SU-DHL-6 (cell line): ENCODE data around the gene OR2AG2.

Experiments
- H2AFZ ChIP-seq: fragments of 200-600 bp; sonication (generic); 2 replicates; pipeline ENCODE4 v1.6.1; 2014; ENCODE audit warnings: low read depth, mild to moderate bottlenecking, moderate library complexity, mixed read lengths, antibody characterized with exemption, low read length; ENCODE audit not compliant: severe bottlenecking
- H3F3A ChIP-seq: fragments of 200-600 bp; shearing (Covaris generic); 2 replicates; pipeline ENCODE4 v1.6.0; 2016; ENCODE audit warnings: antibody characterized with exemption, mild to moderate bottlenecking; ENCODE audit not compliant: insufficient read depth
- H3K27ac ChIP-seq: fragments of 200-600 bp; sonication (generic); 2 replicates; pipeline ENCODE4 v1.5.1; 2016; ENCODE audit warnings: low read depth, mild to moderate bottlenecking, low read length, moderate library complexity, mixed read lengths
- H3K27me3 ChIP-seq: fragments of 200-600 bp; sonication (generic), shearing (Covaris generic); 2 replicates; pipeline ENCODE4 v1.6.0; 2014; ENCODE audit warnings: mild to moderate bottlenecking, low read length
- H3K36me3 ChIP-seq: fragments of 200-600 bp; sonication (generic); 2 replicates; pipeline ENCODE4 v1.6.1; 2014; ENCODE audit warnings: mild to moderate bottlenecking, low read length, mixed read lengths
- H3K4me2 ChIP-seq: fragments of 300-600, 200-600 bp; shearing (Covaris generic), sonication (generic); 2 replicates; pipeline ENCODE4 v1.6.0; 2014; ENCODE audit warnings: low read length, low read depth, mild to moderate bottlenecking; ENCODE audit not compliant: poor library complexity, severe bottlenecking
- H3K4me3 ChIP-seq: fragments of 200-600 bp; sonication (generic); 2 replicates; pipeline ENCODE4 v1.5.1; 2014; ENCODE audit warnings: antibody characterized with exemption, low read length, mild to moderate bottlenecking, mixed read lengths; ENCODE audit not compliant: insufficient read depth, poor library complexity, severe bottlenecking
- H3K79me2 ChIP-seq: fragments of 200-600 bp; sonication (generic); 2 replicates; pipeline ENCODE4 v1.6.1; 2014; ENCODE audit warnings: mild to moderate bottlenecking, low read length, moderate library complexity; ENCODE audit not compliant: insufficient read depth
- H3K9ac ChIP-seq: fragments of 200-600 bp; sonication (generic); 2 replicates; pipeline ENCODE4 v1.7.0; 2014; ENCODE audit warnings: mild to moderate bottlenecking, low read length
- H3K9me2 ChIP-seq: fragments of 200-600 bp; sonication (generic); replicated peaks from 2 replicates; pipeline ENCODE4 v1.6.1; 2014; ENCODE audit warnings: low read length; ENCODE audit not compliant: insufficient read depth
- H3K9me3 ChIP-seq: fragments of 200-600 bp; sonication (generic); 2 replicates; pipeline ENCODE4 v1.6.1; 2014; ENCODE audit warnings: low read length, mixed read lengths; ENCODE audit not compliant: insufficient read depth
- H4K20me1 ChIP-seq: fragments of 200-600 bp; sonication (generic); 2 replicates; pipeline ENCODE4 v1.6.1; 2014; ENCODE audit warnings: low read depth, mild to moderate bottlenecking, antibody characterized with exemption, low read length, moderate library complexity, mixed read lengths
- CTCF ChIP-seq: fragments of 200-600 bp; sonication (generic); IDR thresholded peaks from one replicate; pipeline ENCODE4 v1.5.1; 2017; ENCODE audit warnings: antibody characterized with exemption, mild to moderate bottlenecking, low read length, moderate library complexity; ENCODE audit not compliant: insufficient read depth, poor library complexity, severe bottlenecking
- EZH2phosphoT487 ChIP-seq: fragments of 200-600 bp; sonication (generic), shearing (Covaris generic); conservative IDR thresholded peaks from 2 replicates; pipeline ENCODE4 v1.6.1; 2018; ENCODE audit warnings: mild to moderate bottlenecking, antibody characterized with exemption, low read length, moderate library complexity, mixed read lengths

Gene OR2AG2

GRCh38 chr11:6734616-6735015 lies 37.2 kb downstream of the OR2AG2 start:
- no peak overlapping the region for H3K4me3 ChIP-seq
- H2AFZ ChIP-seq, result no peak overlapping the region
- no peak for TF ChIP-seq EZH2phosphoT487
- no peak for TF ChIP-seq CTCF
- no peaks in the 10 kb centered on the region for H3K9me2 ChIP-seq
- no peak overlapping the region for H3K27ac ChIP-seq
- H3K9me3 ChIP-seq, result no peaks in the 10 kb centered on the region
- H3K4me2 ChIP-seq, result no peak overlapping the region
- no peaks in the 10 kb centered on the region for H3F3A ChIP-seq
- H3K9ac ChIP-seq, result no peak overlapping the region
- H4K20me1 ChIP-seq, result no peaks in the 10 kb centered on the region
- H3K36me3 ChIP-seq, result no peaks in the 10 kb centered on the region
- H3K27me3 ChIP-seq, result 0 out of 2 replicates have a peak, but pooled peaks cover 3% of the 10 kb centered on the region
- no peaks in the 10 kb centered on the region for H3K79me2 ChIP-seq

GRCh38 chr11:6733326-6734275 lies 38.2 kb downstream of the OR2AG2 start:
- Histone ChIP-seq H3K9me3 (no peaks in the 10 kb centered on the region), H3K9ac (no peak overlapping the region), H3K4me3 (no peak overlapping the region), H3K36me3 (no peaks in the 10 kb centered on the region), H3K27ac (no peak overlapping the region), H2AFZ (no peak overlapping the region), H3K9me2 (no peaks in the 10 kb centered on the region), H4K20me1 (no peaks in the 10 kb centered on the region), H3F3A (no peaks in the 10 kb centered on the region), H3K79me2 (no peaks in the 10 kb centered on the region), H3K27me3 (0 out of 2 replicates have a peak, but pooled peaks cover 3% of the 10 kb centered on the region), H3K4me2 (no peak overlapping the region)
- no peak for TF ChIP-seq CTCF
- TF ChIP-seq EZH2phosphoT487, result no peak

- Histone ChIP-seq H2AFZ (no peak overlapping the region), H3K27ac (no peak overlapping the region), H3K36me3 (no peaks in the 10 kb centered on the region), H3K4me3 (no peak overlapping the region), H3K4me2 (no peak overlapping the region), H3K9me3 (no peaks in the 10 kb centered on the region), H3F3A (no peaks in the 10 kb centered on the region), H3K79me2 (no peaks in the 10 kb centered on the region), H4K20me1 (no peaks in the 10 kb centered on the region), H3K9ac (no peak overlapping the region), H3K27me3 (no peaks in the 10 kb centered on the region), H3K9me2 (no peaks in the 10 kb centered on the region)
- TF ChIP-seq EZH2phosphoT487, result no peak
- TF ChIP-seq CTCF, result no peak
Observed at GRCh38 chr11:6727971-6728760, 43.6 kb downstream of the OR2AG2 start.
